ENCODE results near the gene WBP1L.

WBP1L gene

DNA sequence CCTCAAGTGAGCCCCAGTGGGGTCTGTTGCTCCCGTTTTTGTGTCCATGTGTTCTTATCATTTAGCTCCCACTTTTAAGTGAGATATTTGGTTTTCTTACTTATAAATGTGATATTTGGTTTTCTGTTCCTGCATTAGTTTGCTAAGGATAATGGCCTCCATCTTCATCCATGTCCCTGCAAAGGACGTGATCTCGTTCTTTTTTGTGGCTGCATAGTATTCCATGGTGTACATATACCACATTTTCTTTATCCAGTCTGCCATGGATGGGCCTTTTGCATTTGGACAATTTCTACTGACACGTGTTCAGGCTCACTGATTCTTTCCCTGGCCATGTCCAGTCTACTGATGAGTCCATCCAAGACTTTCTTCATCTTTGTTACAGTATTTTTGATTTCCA is 19.8 kb upstream of the WBP1L start:
- TF ChIP-seq, protein P1, sequence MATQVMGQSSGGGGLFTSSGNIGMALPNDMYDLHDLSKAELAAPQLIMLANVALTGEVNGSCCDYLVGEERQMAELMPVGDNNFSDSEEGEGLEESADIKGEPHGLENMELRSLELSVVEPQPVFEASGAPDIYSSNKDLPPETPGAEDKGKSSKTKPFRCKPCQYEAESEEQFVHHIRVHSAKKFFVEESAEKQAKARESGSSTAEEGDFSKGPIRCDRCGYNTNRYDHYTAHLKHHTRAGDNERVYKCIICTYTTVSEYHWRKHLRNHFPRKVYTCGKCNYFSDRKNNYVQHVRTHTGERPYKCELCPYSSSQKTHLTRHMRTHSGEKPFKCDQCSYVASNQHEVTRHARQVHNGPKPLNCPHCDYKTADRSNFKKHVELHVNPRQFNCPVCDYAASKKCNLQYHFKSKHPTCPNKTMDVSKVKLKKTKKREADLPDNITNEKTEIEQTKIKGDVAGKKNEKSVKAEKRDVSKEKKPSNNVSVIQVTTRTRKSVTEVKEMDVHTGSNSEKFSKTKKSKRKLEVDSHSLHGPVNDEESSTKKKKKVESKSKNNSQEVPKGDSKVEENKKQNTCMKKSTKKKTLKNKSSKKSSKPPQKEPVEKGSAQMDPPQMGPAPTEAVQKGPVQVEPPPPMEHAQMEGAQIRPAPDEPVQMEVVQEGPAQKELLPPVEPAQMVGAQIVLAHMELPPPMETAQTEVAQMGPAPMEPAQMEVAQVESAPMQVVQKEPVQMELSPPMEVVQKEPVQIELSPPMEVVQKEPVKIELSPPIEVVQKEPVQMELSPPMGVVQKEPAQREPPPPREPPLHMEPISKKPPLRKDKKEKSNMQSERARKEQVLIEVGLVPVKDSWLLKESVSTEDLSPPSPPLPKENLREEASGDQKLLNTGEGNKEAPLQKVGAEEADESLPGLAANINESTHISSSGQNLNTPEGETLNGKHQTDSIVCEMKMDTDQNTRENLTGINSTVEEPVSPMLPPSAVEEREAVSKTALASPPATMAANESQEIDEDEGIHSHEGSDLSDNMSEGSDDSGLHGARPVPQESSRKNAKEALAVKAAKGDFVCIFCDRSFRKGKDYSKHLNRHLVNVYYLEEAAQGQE (IDR thresholded peaks at IDR 0.05; ENCODE audit: insufficient replicate concordance, low read depth), result no peak
- no peak for TF ChIP-seq GABPA (IDR thresholded peaks at IDR 0.05; ENCODE audit: low read depth)
- TF ChIP-seq, protein P2, sequence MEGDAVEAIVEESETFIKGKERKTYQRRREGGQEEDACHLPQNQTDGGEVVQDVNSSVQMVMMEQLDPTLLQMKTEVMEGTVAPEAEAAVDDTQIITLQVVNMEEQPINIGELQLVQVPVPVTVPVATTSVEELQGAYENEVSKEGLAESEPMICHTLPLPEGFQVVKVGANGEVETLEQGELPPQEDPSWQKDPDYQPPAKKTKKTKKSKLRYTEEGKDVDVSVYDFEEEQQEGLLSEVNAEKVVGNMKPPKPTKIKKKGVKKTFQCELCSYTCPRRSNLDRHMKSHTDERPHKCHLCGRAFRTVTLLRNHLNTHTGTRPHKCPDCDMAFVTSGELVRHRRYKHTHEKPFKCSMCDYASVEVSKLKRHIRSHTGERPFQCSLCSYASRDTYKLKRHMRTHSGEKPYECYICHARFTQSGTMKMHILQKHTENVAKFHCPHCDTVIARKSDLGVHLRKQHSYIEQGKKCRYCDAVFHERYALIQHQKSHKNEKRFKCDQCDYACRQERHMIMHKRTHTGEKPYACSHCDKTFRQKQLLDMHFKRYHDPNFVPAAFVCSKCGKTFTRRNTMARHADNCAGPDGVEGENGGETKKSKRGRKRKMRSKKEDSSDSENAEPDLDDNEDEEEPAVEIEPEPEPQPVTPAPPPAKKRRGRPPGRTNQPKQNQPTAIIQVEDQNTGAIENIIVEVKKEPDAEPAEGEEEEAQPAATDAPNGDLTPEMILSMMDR (IDR thresholded peaks at IDR 0.05; ENCODE audit: insufficient read depth, low read length), result no peak

DNA sequence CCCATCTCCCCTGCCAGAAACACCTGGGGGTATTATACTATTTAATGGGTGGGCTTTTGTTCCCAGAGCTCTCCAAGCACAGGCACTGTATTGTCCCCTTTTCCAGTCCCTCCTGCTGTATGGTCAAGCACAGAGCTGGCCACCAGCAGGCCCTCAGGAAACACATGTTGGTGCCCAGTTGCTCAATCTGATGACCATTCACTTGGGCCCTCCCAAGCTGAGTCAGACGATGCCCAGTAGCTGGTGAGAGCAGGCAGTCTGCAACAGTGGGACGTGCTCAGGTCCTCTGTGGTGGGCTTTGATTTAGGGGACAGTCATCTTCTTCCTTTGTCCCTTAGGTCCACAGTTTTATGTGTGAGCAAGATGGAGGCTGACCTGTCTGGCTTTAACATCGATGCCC is 17.5 kb upstream of the WBP1L start:
- no peak overlapping the region for H3K27ac ChIP-seq (replicated peaks)
- DNase-seq (ENCODE audit: low read depth in 1 of 2, low spot score in 1 of 2), result no peak
- no peak overlapping the region for H3K4me3 ChIP-seq (replicated peaks; ENCODE audit: insufficient read depth, low read length)
- no peaks in the 10 kb centered on the region for H3K27me3 ChIP-seq (ENCODE audit: insufficient read depth, poor library complexity, severe bottlenecking)
- TF ChIP-seq, protein P2 (IDR thresholded peaks at IDR 0.05; ENCODE audit: insufficient read depth, low read length), result no peak
- TF ChIP-seq SPI1 (IDR thresholded peaks at IDR 0.05; ENCODE audit: borderline replicate concordance, low read depth) (no peak), POLR2AphosphoS5 (IDR thresholded peaks at IDR 0.05; ENCODE audit: low read depth) (no peak), GABPA (IDR thresholded peaks at IDR 0.05; ENCODE audit: low read depth) (no peak)
- TF ChIP-seq, protein P1 (IDR thresholded peaks at IDR 0.05; ENCODE audit: insufficient replicate concordance, low read depth), result no peak

More for the DNA sequence above, 19.8 kb upstream of the WBP1L start:
- H3K27me3 ChIP-seq (ENCODE audit: insufficient read depth, poor library complexity, severe bottlenecking), result no peaks in the 10 kb centered on the region
- H3K27ac ChIP-seq (replicated peaks), result no peak overlapping the region
- DNase-seq (ENCODE audit: low read depth in 1 of 2, low spot score in 1 of 2), result no peak
- no peak overlapping the region for H3K4me3 ChIP-seq (replicated peaks; ENCODE audit: insufficient read depth, low read length)

DNA sequence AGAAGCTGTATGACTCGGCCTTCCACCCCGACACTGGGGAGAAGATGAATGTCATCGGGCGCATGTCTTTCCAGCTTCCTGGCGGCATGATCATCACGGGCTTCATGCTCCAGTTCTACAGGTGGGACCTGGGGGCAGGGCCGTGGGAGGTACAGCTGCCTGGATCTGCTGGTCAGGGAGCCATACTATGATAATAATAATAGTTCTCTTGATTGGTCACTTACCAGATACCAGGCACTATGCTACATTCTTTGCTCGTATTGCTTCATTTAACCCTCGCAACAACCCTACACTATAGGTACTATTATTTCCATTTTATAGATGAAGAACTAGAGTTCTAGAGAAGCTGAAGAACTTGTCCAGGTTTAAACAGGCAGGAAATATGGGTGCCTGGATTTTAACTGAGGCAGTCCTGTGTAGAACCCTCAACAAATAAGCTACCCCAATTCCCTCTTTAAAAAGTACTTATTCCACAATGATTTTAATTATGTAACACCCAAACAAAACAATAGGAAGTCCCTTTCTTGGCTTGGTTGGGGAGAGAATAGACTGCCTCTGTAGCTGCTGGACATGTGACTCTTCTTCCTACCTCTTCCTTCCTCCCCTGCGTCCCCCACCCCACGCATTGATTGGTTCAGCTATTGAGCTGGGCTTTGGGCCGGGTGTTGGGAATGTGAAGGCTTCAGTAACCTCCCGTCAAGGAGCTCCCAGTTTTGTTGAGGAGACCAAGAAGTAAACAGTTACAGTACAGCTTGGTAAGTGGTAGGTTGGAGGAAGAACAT is 16.5 kb upstream of the WBP1L start:
- H3K27me3 ChIP-seq (ENCODE audit: insufficient read depth, poor library complexity, severe bottlenecking), result no peaks in the 10 kb centered on the region
- no peak for DNase-seq (ENCODE audit: low read depth in 1 of 2, low spot score in 1 of 2)
- TF ChIP-seq, protein P1 (IDR thresholded peaks at IDR 0.05; ENCODE audit: insufficient replicate concordance, low read depth), result no peak
- TF ChIP-seq SPI1 (IDR thresholded peaks at IDR 0.05; ENCODE audit: borderline replicate concordance, low read depth) (no peak), GABPA (IDR thresholded peaks at IDR 0.05; ENCODE audit: low read depth) (no peak), POLR2AphosphoS5 (IDR thresholded peaks at IDR 0.05; ENCODE audit: low read depth) (no peak)
- TF ChIP-seq, protein P2 (IDR thresholded peaks at IDR 0.05; ENCODE audit: insufficient read depth, low read length), result no peak
- no peak overlapping the region for H3K4me3 ChIP-seq (replicated peaks; ENCODE audit: insufficient read depth, low read length)
- no peak overlapping the region for H3K27ac ChIP-seq (replicated peaks)

Measured in HL-60 (cell line).